Measurements from ENCODE around the gene HMCN1. TPM values are rescaled to one million over a fixed set of nuclear protein-coding genes. Genes with fewer than 3 reads are reported as not detected.

The HMCN1 gene
- total and polyA plus RNA-seq, 4 donors: 1.5 to 6.8 (median 3.5) TPM

GRCh38 chr1:185727726-185728125 lies 6.5 kb upstream of the HMCN1 start:
- H3K4me1 ChIP-seq (ENCODE audit: control insufficient read depth in 4 of 4, insufficient read depth in 4 of 4, low read length in 3 of 4): no peaks in the 10 kb centered on the region
- no peaks in the 10 kb centered on the region for H3K9me3 ChIP-seq (ENCODE audit: control insufficient read depth in 4 of 4, low read length in 3 of 4)
- no peak for DNase-seq (ENCODE audit: low spot score)
- WGBS: 93% methylated on average over 2 of the region's 2 CpGs
- no peak overlapping the region for H3K9ac ChIP-seq (ENCODE audit: low read depth in 1 of 2, low read length in 2 of 2)
- H3K27me3 ChIP-seq (ENCODE audit: control insufficient read depth in 4 of 4, insufficient read depth in 4 of 4, low read length in 3 of 4): no peaks in the 10 kb centered on the region
- H3K4me3 ChIP-seq (ENCODE audit: low read depth in 1 of 3, low read length in 3 of 3): no peak overlapping the region
- H3K27ac ChIP-seq (ENCODE audit: low read depth in 1 of 2, low read length in 2 of 2): no peak overlapping the region
- no peaks in the 10 kb centered on the region for H3K36me3 ChIP-seq (ENCODE audit: control insufficient read depth in 4 of 4, insufficient read depth in 3 of 4, low read depth in 1 of 4, low read length in 3 of 4)
- no peak for TF ChIP-seq HNF4A (conservative IDR thresholded peaks at IDR 0.05)
- TF ChIP-seq GABPA (IDR thresholded peaks at IDR 0.05 in 1 of 2, conservative IDR thresholded peaks at IDR 0.05 in 1 of 2): no peak
- no peak for TF ChIP-seq HNF4G (IDR thresholded peaks at IDR 0.05)
- no peak for TF ChIP-seq FOXA1 (IDR thresholded peaks at IDR 0.05)
- no peak for TF ChIP-seq SP1 (IDR thresholded peaks at IDR 0.05)
- no peak for TF ChIP-seq ATF3 (IDR thresholded peaks at IDR 0.05)
- TF ChIP-seq YY1 (IDR thresholded peaks at IDR 0.05): no peak

GRCh38 chr1:185731446-185731845 lies 2.7 kb upstream of the HMCN1 start:
- no peak overlapping the region for H3K27ac ChIP-seq (ENCODE audit: low read depth in 1 of 2, low read length in 2 of 2)
- H3K4me1 ChIP-seq (ENCODE audit: control insufficient read depth in 4 of 4, insufficient read depth in 4 of 4, low read length in 3 of 4): peaks cover 0 to 17% (median 8%) of the 10 kb centered on the region in 4 donors
- no peak overlapping the region for H3K4me3 ChIP-seq (ENCODE audit: low read depth in 1 of 3, low read length in 3 of 3)
- H3K9me3 ChIP-seq (ENCODE audit: control insufficient read depth in 4 of 4, low read length in 3 of 4): no peaks in the 10 kb centered on the region
- H3K27me3 ChIP-seq (ENCODE audit: control insufficient read depth in 4 of 4, insufficient read depth in 4 of 4, low read length in 3 of 4): peaks cover 0 to 5% (median 0%) of the 10 kb centered on the region in 4 donors
- no peak for DNase-seq (ENCODE audit: low spot score)
- no peaks in the 10 kb centered on the region for H3K36me3 ChIP-seq (ENCODE audit: control insufficient read depth in 4 of 4, insufficient read depth in 3 of 4, low read depth in 1 of 4, low read length in 3 of 4)
- 53% methylated on average over 1 of the region's 1 CpG for WGBS
- H3K9ac ChIP-seq (ENCODE audit: low read depth in 1 of 2, low read length in 2 of 2): no peak overlapping the region
- TF ChIP-seq CTCF (IDR thresholded peaks at IDR 0.05; ENCODE audit: low read depth, low read length, missing input control): no peak
- no peak for TF ChIP-seq FOXA2 (IDR thresholded peaks at IDR 0.05)
- TF ChIP-seq GABPA (IDR thresholded peaks at IDR 0.05 in 1 of 2, conservative IDR thresholded peaks at IDR 0.05 in 1 of 2): no peak
- TF ChIP-seq HNF4G (IDR thresholded peaks at IDR 0.05): no peak
- no peak for TF ChIP-seq SP1 (IDR thresholded peaks at IDR 0.05)
- no peak for TF ChIP-seq REST (IDR thresholded peaks at IDR 0.05)
- no peak for TF ChIP-seq YY1 (IDR thresholded peaks at IDR 0.05)
- no peak for TF ChIP-seq RXRA (IDR thresholded peaks at IDR 0.05)
- no peak for TF ChIP-seq JUND (IDR thresholded peaks at IDR 0.05)
- no peak for TF ChIP-seq RAD21 (IDR thresholded peaks at IDR 0.05)
- TF ChIP-seq ATF3 (IDR thresholded peaks at IDR 0.05): no peak
- no peak for TF ChIP-seq ZBTB33 (IDR thresholded peaks at IDR 0.05)
- TF ChIP-seq EGR1 (IDR thresholded peaks at IDR 0.05; ENCODE audit: low read depth in 2 of 2): no peak
- no peak for TF ChIP-seq FOXA1 (IDR thresholded peaks at IDR 0.05)

Measured in liver (tissue), 9 donors.